ENCODE results near the gene WDR88. TPM values are rescaled to one million over a fixed set of nuclear protein-coding genes. Genes with fewer than 3 reads are reported as not detected.

WDR88 gene
- polyA plus RNA-seq, 3 donors: not detected

DNA sequence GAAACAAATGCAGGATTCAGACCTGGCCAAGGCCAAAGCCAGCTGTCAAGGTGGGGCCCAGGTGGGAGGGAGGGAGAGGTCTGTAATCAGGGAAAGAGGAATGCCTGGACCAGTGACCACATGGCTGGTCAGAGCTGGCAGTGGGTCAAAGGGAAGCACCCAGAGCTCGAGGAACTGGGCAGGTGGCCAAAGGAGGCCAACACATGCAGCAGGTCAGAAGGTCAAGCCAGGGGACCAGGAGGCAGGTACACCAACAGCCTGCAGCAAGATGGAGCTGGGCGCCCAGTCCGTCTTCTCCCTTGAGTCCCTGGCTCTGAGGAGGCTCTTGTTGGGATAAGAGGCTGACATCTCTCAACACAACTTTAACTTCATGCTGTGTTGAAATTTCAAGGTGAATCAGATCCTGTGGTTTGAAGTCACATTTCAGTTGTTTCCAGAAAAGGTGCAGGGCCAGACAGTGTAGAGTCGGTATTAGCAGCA lies 33.8 kb upstream of the WDR88 start:
- Mint-ChIP-seq H3K9me3 (no peaks in the 10 kb centered on the region), H3K4me3 (no peak overlapping the region), H3K27ac (no peak overlapping the region), H3K4me1 (no peaks in the 10 kb centered on the region), H3K36me3 (peaks cover 78 to 97% of the 10 kb centered on the region in 2 donors), H3K27me3 (ENCODE audit: low read depth in 3 of 3) (peaks cover 0 to 4% (median 0%) of the 10 kb centered on the region in 3 donors)
- no peak overlapping the region for H3K9ac ChIP-seq (ENCODE audit: insufficient read depth, low read length, poor library complexity, severe bottlenecking)
- no peak overlapping the region for H2AFZ ChIP-seq (ENCODE audit: insufficient read depth, low read depth, low read length, poor library complexity, severe bottlenecking)
- H3K4me3 ChIP-seq (replicated peaks in 1 of 3; ENCODE audit: low read depth in 2 of 3, low read length in 3 of 3): no peak overlapping the region
- TF ChIP-seq, protein P1, sequence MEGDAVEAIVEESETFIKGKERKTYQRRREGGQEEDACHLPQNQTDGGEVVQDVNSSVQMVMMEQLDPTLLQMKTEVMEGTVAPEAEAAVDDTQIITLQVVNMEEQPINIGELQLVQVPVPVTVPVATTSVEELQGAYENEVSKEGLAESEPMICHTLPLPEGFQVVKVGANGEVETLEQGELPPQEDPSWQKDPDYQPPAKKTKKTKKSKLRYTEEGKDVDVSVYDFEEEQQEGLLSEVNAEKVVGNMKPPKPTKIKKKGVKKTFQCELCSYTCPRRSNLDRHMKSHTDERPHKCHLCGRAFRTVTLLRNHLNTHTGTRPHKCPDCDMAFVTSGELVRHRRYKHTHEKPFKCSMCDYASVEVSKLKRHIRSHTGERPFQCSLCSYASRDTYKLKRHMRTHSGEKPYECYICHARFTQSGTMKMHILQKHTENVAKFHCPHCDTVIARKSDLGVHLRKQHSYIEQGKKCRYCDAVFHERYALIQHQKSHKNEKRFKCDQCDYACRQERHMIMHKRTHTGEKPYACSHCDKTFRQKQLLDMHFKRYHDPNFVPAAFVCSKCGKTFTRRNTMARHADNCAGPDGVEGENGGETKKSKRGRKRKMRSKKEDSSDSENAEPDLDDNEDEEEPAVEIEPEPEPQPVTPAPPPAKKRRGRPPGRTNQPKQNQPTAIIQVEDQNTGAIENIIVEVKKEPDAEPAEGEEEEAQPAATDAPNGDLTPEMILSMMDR (IDR thresholded peaks at IDR 0.05): no peak
- no peaks in the 10 kb centered on the region for H3K79me2 ChIP-seq (ENCODE audit: insufficient read depth, low read length)
- no peaks in the 10 kb centered on the region for H4K20me1 ChIP-seq (ENCODE audit: insufficient read depth, low read length)
- H3K27ac ChIP-seq (ENCODE audit: low read depth in 1 of 2, low read length in 2 of 2): no peak overlapping the region
- H3K4me2 ChIP-seq (replicated peaks; ENCODE audit: extremely low read depth, low read length, poor library complexity, severe bottlenecking): no peak overlapping the region
- H3K27me3 ChIP-seq (ENCODE audit: control insufficient read depth in 2 of 2, insufficient read depth in 2 of 2, low read length in 2 of 2): no peaks in the 10 kb centered on the region
- intact Hi-C loops (cut with micrococcal nuclease): no loop called here
- no peaks in the 10 kb centered on the region for H3K9me3 ChIP-seq (replicated peaks in 1 of 2; ENCODE audit: control insufficient read depth in 1 of 2, insufficient read depth in 1 of 2, low read length in 2 of 2)
- peaks cover 75 to 88% of the 10 kb centered on the region in 2 donors for H3K36me3 ChIP-seq (replicated peaks in 1 of 2; ENCODE audit: control insufficient read depth in 1 of 2, insufficient read depth in 2 of 2, low read length in 2 of 2)
- H3K4me1 ChIP-seq (ENCODE audit: control insufficient read depth in 1 of 2, insufficient read depth in 2 of 2, low read length in 2 of 2): no peaks in the 10 kb centered on the region
- 66% methylated on average over 2 of the region's 4 CpGs for WGBS (ENCODE audit: insufficient coverage)
- no peak for DNase-seq

DNA sequence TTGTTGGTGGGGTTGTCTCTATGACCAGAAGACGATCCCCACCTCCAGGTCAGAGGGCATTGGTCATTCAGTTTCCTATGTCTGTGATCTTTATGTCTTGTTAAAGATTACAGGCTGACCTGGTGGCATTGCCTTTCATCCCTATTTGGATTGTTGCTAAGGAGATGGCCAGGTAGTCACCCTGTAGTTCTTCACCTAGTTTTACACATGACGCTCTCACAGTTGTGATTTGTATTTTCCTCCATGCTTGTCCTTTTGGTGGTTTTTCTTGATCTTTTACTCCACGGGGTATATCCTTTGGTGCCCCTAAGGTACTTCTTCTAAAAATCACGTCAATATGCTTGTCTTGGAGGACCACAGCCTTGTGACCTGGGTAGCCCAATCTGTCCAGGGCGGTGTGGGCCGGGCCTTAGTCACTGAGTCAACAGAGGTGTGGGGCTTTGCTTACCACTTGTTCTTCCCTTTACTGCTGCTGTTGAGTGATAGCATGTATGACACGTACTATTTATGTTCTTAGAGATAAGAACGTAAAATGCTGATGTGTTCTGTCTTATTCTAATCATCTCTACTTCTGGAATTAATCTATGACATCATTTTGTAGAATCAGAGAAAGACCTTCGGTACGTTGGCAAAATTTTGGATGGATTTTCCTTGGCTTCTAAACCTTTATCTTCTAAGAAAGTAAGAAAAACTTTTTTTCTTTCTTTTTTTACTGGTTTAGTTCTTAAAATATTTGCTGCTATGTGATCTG lies 30.8 kb upstream of the WDR88 start:
- intact Hi-C loops (cut with micrococcal nuclease): no loop called here
- Histone ChIP-seq H3K27ac (ENCODE audit: low read depth in 1 of 2, low read length in 2 of 2) (no peak overlapping the region), H3K4me1 (ENCODE audit: control insufficient read depth in 1 of 2, insufficient read depth in 2 of 2, low read length in 2 of 2) (no peaks in the 10 kb centered on the region), H3K9ac (ENCODE audit: insufficient read depth, low read length, poor library complexity, severe bottlenecking) (no peak overlapping the region), H4K20me1 (ENCODE audit: insufficient read depth, low read length) (no peaks in the 10 kb centered on the region), H3K9me3 (replicated peaks in 1 of 2; ENCODE audit: control insufficient read depth in 1 of 2, insufficient read depth in 1 of 2, low read length in 2 of 2) (no peaks in the 10 kb centered on the region), H2AFZ (ENCODE audit: insufficient read depth, low read depth, low read length, poor library complexity, severe bottlenecking) (no peak overlapping the region), H3K4me3 (replicated peaks in 1 of 3; ENCODE audit: low read depth in 2 of 3, low read length in 3 of 3) (no peak overlapping the region), H3K79me2 (ENCODE audit: insufficient read depth, low read length) (no peaks in the 10 kb centered on the region), H3K36me3 (replicated peaks in 1 of 2; ENCODE audit: control insufficient read depth in 1 of 2, insufficient read depth in 2 of 2, low read length in 2 of 2) (peaks cover 54 to 79% of the 10 kb centered on the region in 2 donors), H3K27me3 (ENCODE audit: control insufficient read depth in 2 of 2, insufficient read depth in 2 of 2, low read length in 2 of 2) (no peaks in the 10 kb centered on the region), H3K4me2 (replicated peaks; ENCODE audit: extremely low read depth, low read length, poor library complexity, severe bottlenecking) (no peak overlapping the region)
- TF ChIP-seq, protein P1 (IDR thresholded peaks at IDR 0.05): no peak
- Mint-ChIP-seq H3K4me1 (no peaks in the 10 kb centered on the region), H3K36me3 (peaks cover 70 to 91% of the 10 kb centered on the region in 2 donors), H3K27me3 (ENCODE audit: low read depth in 3 of 3) (peaks cover 0 to 1% (median 0%) of the 10 kb centered on the region in 3 donors), H3K27ac (no peak overlapping the region), H3K4me3 (no peak overlapping the region), H3K9me3 (no peaks in the 10 kb centered on the region)
- 98% methylated on average over 5 of the region's 10 CpGs for WGBS (ENCODE audit: insufficient coverage)
- no peak for DNase-seq
